Muscle of leg (tissue), 11 donors: ENCODE measurements around the gene ANKRD11. TPM values are rescaled to one million over a fixed set of nuclear protein-coding genes. Genes with fewer than 3 reads are reported as not detected.

ENCODE experiments used
- DNase-seq: peaks from one replicate; pipeline ENCODE4 v3.0.0; 2013
- H3K27ac ChIP-seq: one replicate; pipeline ENCODE4 v1.5.1; 2013; ENCODE audit warnings: mild to moderate bottlenecking, low read length, control low read depth
- H3K27me3 ChIP-seq: one replicate; pipeline ENCODE4 v1.6.1; 2013; ENCODE audit warnings: low read length; ENCODE audit not compliant: control insufficient read depth, insufficient read depth
- H3K36me3 ChIP-seq: one replicate; pipeline ENCODE4 v1.6.1; 2013; ENCODE audit warnings: low read length; ENCODE audit not compliant: control insufficient read depth, insufficient read depth
- H3K4me1 ChIP-seq: one replicate; pipeline ENCODE4 v1.6.1; 2013; ENCODE audit warnings: low read length; ENCODE audit not compliant: control insufficient read depth, insufficient read depth
- H3K4me3 ChIP-seq: one replicate; pipeline ENCODE4 v1.5.1; 2013; ENCODE audit warnings: low read length, control low read depth
- H3K9me3 ChIP-seq: replicated peaks from 2 replicates; pipeline ENCODE4 v1.6.1; 2013; ENCODE audit warnings: low read depth, low read length; ENCODE audit not compliant: control insufficient read depth
- WGBS: methylation state at CpG from one replicate; pipeline ENCODE4 v1.1.5; 2013; ENCODE audit warnings: missing lambda C conversion rate; ENCODE audit not compliant: insufficient coverage; 5-methylcytosine and 5-hydroxymethylcytosine counted together
- polyA plus RNA-seq, 8 donors: library from polyadenylated mRNA; unstranded; fragments of 120-200 nt; gene quantifications; one replicate each; pipeline versions ENCODE4 v1.2.1 to v1.2.3, GENCODE V29; 2013; ENCODE audit warnings: inconsistent platforms in 1 of 8, low replicate concordance in 1 of 8; ENCODE audit not compliant: insufficient read length in 8 of 8, insufficient read depth in 1 of 8
- total RNA-seq: library from RNA; stranded (reverse); fragments of 120-200 nt; gene quantifications from one replicate; pipeline ENCODE4 v1.2.4, GENCODE V29; 2013

The ANKRD11 gene
- total and polyA plus RNA-seq, 9 donors, result 34.0 to 79.8 (median 63.6) TPM

- WGBS, result 72% methylated on average over 25 of the region's 28 CpGs
- H3K36me3 ChIP-seq, result peaks cover 24% of the 10 kb centered on the region
- no peak overlapping the region for H3K4me3 ChIP-seq
- no peaks in the 10 kb centered on the region for H3K27me3 ChIP-seq
- no peak overlapping the region for H3K27ac ChIP-seq
- no peaks in the 10 kb centered on the region for H3K9me3 ChIP-seq
- H3K4me1 ChIP-seq, result peaks cover 23% of the 10 kb centered on the region
- DNase-seq, result no peak
Observed at GRCh38 chr16:89293276-89294143, 196.9 kb downstream of the ANKRD11 start.

GRCh38 chr16:89292443-89293078 lies 197.8 kb downstream of the ANKRD11 start:
- no peak overlapping the region for H3K27ac ChIP-seq
- H3K9me3 ChIP-seq, result no peaks in the 10 kb centered on the region
- peaks cover 23% of the 10 kb centered on the region for H3K4me1 ChIP-seq
- DNase-seq, result no peak
- no peak overlapping the region for H3K4me3 ChIP-seq
- H3K36me3 ChIP-seq, result peaks cover 27% of the 10 kb centered on the region
- WGBS, result 70% methylated on average over 12 of the region's 22 CpGs
- no peaks in the 10 kb centered on the region for H3K27me3 ChIP-seq

GRCh38 chr16:89291776-89292175 lies 198.6 kb downstream of the ANKRD11 start:
- Histone ChIP-seq H3K27ac (no peak overlapping the region), H3K27me3 (no peaks in the 10 kb centered on the region), H3K9me3 (no peaks in the 10 kb centered on the region), H3K4me3 (no peak overlapping the region), H3K4me1 (peaks cover 18% of the 10 kb centered on the region), H3K36me3 (peaks cover 30% of the 10 kb centered on the region)
- DNase-seq, result no peak
- WGBS, result 47% methylated on average over 7 of the region's 13 CpGs

GRCh38 chr16:89291363-89291762 lies 199.0 kb downstream of the ANKRD11 start:
- no peak for DNase-seq
- no peaks in the 10 kb centered on the region for H3K9me3 ChIP-seq
- H3K4me3 ChIP-seq, result no peak overlapping the region
- peaks cover 15% of the 10 kb centered on the region for H3K4me1 ChIP-seq
- WGBS, result 40% methylated on average over 9 of the region's 9 CpGs
- no peak overlapping the region for H3K27ac ChIP-seq
- H3K27me3 ChIP-seq, result no peaks in the 10 kb centered on the region
- peaks cover 32% of the 10 kb centered on the region for H3K36me3 ChIP-seq

- H3K36me3 ChIP-seq, result peaks cover 36% of the 10 kb centered on the region
- DNase-seq, result no peak
- WGBS, result 63% methylated on average over 10 of the region's 17 CpGs
- no peak overlapping the region for H3K27ac ChIP-seq
- H3K9me3 ChIP-seq, result no peaks in the 10 kb centered on the region
- no peak overlapping the region for H3K4me3 ChIP-seq
- peaks cover 15% of the 10 kb centered on the region for H3K4me1 ChIP-seq
- no peaks in the 10 kb centered on the region for H3K27me3 ChIP-seq
Observed at GRCh38 chr16:89290887-89291286, 199.5 kb downstream of the ANKRD11 start.

- Histone ChIP-seq H3K36me3 (peaks cover 41% of the 10 kb centered on the region), H3K9me3 (no peaks in the 10 kb centered on the region), H3K27ac (no peak overlapping the region), H3K4me1 (peaks cover 15% of the 10 kb centered on the region), H3K4me3 (no peak overlapping the region), H3K27me3 (no peaks in the 10 kb centered on the region)
- 86% methylated on average over 15 of the region's 16 CpGs for WGBS
- no peak for DNase-seq
Observed at GRCh38 chr16:89290472-89290871, 199.9 kb downstream of the ANKRD11 start.

- H3K4me3 ChIP-seq, result no peak overlapping the region
- H3K36me3 ChIP-seq, result peaks cover 48% of the 10 kb centered on the region
- H3K9me3 ChIP-seq, result no peaks in the 10 kb centered on the region
- H3K27me3 ChIP-seq, result no peaks in the 10 kb centered on the region
- H3K27ac ChIP-seq, result no peak overlapping the region
- DNase-seq, result peak; percentile 39
- WGBS, result 65% methylated on average over 9 of the region's 25 CpGs
- H3K4me1 ChIP-seq, result peaks cover 14% of the 10 kb centered on the region
Observed at GRCh38 chr16:89289428-89290395, 200.6 kb downstream of the ANKRD11 start.

GRCh38 chr16:89288966-89289365 lies 201.4 kb downstream of the ANKRD11 start:
- no peak overlapping the region for H3K4me3 ChIP-seq
- H3K27ac ChIP-seq, result no peak overlapping the region
- H3K4me1 ChIP-seq, result peaks cover 7% of the 10 kb centered on the region
- no peaks in the 10 kb centered on the region for H3K9me3 ChIP-seq
- H3K36me3 ChIP-seq, result peaks cover 56% of the 10 kb centered on the region
- DNase-seq, result no peak
- no peaks in the 10 kb centered on the region for H3K27me3 ChIP-seq
- WGBS, result 91% methylated on average over 16 of the region's 19 CpGs

GRCh38 chr16:89288577-89288844 lies 201.8 kb downstream of the ANKRD11 start:
- Histone ChIP-seq H3K27ac (no peak overlapping the region), H3K4me3 (no peak overlapping the region), H3K4me1 (peaks cover 4% of the 10 kb centered on the region), H3K9me3 (no peaks in the 10 kb centered on the region), H3K36me3 (peaks cover 60% of the 10 kb centered on the region), H3K27me3 (no peaks in the 10 kb centered on the region)
- DNase-seq, result no peak
- 88% methylated on average over 11 of the region's 13 CpGs for WGBS
